Fibroblast of pulmonary artery (primary cell): Measurements from ENCODE around the gene RAB30.

ENCODE experiments used
- DNase-seq: peaks from one replicate; pipeline ENCODE4 v3.0.0-alpha.2; 2010; ENCODE audit warnings: low read depth
- H3K4me3 ChIP-seq: replicated peaks from 2 replicates; pipeline ENCODE4 v1.5.1; 2011; ENCODE audit warnings: low read depth, mild to moderate bottlenecking, control low read depth, low read length, moderate library complexity
- TF ChIP-seq, protein P1 (sequence below): IDR thresholded peaks from 2 replicates; pipeline ENCODE4 v1.5.1; 2011; ENCODE audit warnings: mild to moderate bottlenecking, control low read depth, low read length, inconsistent platforms; ENCODE audit errors: missing control alignments

RAB30 gene, protein sequence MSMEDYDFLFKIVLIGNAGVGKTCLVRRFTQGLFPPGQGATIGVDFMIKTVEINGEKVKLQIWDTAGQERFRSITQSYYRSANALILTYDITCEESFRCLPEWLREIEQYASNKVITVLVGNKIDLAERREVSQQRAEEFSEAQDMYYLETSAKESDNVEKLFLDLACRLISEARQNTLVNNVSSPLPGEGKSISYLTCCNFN

DNA sequence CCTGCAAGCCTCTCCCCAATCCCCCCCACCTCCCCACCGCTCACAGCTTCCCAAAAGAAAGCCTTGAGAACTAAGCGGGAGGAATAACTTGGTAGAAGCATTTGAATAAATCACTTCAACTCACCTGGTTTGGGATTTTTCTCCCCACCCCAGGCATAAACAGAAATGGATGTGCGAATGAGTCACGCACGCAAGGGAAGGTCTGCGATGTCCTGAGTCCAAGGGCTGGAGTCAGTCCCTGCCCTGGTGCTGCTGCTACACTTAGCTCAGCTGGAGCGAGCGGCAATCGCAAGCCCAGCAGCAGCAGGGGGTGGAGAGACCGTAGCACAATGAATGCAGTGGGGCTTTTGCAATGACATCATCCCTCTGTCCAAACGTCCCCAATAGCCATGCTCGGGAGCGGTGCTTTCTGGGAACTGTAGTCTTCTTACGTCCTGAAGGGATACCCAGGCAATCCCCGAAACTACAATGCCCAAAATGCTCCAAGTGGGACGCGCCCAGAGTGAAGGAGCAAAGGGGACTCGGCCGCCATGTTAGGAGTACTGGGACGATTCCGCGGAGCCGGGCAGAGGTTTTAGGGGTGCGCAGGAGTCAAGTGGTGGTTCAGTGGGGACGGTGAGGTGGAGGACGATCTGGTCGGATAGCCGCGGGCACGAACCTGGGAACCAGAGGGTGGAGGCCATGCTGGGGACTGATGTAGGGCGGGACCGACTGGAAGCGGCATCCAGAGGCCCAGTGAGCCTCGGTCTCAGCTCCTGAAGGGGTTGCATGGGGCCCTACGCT lies at the start of gene RAB30:
RAB30 (minus strand) TSS at position 331 of the 783 bp plus-strand sequence. CDS start 74,581 bp downstream, outside the sequence.
- TF ChIP-seq, protein P1, sequence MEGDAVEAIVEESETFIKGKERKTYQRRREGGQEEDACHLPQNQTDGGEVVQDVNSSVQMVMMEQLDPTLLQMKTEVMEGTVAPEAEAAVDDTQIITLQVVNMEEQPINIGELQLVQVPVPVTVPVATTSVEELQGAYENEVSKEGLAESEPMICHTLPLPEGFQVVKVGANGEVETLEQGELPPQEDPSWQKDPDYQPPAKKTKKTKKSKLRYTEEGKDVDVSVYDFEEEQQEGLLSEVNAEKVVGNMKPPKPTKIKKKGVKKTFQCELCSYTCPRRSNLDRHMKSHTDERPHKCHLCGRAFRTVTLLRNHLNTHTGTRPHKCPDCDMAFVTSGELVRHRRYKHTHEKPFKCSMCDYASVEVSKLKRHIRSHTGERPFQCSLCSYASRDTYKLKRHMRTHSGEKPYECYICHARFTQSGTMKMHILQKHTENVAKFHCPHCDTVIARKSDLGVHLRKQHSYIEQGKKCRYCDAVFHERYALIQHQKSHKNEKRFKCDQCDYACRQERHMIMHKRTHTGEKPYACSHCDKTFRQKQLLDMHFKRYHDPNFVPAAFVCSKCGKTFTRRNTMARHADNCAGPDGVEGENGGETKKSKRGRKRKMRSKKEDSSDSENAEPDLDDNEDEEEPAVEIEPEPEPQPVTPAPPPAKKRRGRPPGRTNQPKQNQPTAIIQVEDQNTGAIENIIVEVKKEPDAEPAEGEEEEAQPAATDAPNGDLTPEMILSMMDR: no peak
- H3K4me3 ChIP-seq: peak within 1 kb of the TSS; percentile 92
- DNase-seq: peak; percentile 100

DNA sequence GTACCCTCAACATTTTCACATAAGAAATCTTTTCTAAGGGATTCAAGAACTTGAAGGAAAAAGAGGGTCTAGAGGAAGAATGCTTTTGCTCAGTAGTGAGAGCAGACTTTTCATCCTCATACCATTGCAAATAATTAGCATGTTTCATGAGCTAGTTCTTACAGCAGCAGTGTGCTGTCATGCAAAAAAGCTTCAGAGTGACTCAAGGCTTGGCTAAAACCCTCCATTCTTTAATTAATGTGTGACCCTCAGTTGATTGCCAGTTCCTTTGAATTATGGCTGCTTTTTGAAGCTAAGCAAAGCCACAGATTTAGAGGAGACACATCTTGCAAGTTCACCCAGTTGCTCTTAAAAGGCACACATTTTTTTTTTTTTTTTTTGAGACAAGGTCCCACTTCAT lies 48.6 kb upstream of the RAB30 start:
- H3K4me3 ChIP-seq: no peak overlapping the region
- TF ChIP-seq, protein P1: no peak
- DNase-seq: no peak

DNA sequence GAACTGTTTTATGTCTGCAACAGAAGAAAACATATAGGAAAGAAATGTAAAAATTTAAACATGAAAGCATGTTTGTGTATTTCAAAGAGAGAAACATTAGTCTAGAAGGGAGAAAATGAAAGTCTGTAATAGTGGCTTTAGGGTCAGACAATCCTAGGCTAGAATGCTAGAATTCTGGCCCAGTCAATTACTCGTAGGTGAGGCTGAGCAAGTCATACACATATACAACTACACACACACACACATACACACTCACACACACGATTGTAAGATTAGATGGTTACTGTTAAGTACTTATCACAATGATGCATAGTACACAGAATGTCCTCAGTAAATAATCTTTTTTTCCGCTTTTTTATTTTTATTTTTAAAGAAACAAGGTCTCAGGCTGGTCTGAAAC lies 47.5 kb upstream of the RAB30 start:
- TF ChIP-seq, protein P1: no peak
- DNase-seq: no peak
- no peak overlapping the region for H3K4me3 ChIP-seq

DNA sequence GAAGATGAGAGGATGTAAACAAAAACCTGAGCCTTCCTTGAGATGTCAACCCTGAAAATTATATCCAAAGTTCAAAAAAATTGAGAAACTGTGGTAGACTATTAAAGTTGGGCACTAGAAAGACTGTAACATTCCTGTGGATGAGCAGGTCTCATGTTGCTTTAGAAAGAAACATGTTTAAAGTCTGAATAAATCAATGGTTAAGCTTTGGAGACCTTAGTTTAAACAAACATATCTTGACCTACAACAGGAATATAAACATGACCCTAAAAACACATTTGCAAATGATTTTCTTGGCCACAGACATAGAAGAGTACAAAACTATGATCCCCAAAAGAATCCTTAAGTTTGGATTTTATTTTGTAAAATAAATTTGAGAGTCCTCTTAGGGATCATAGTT lies 47.1 kb upstream of the RAB30 start:
- DNase-seq: no peak
- TF ChIP-seq, protein P1: no peak
- no peak overlapping the region for H3K4me3 ChIP-seq

DNA sequence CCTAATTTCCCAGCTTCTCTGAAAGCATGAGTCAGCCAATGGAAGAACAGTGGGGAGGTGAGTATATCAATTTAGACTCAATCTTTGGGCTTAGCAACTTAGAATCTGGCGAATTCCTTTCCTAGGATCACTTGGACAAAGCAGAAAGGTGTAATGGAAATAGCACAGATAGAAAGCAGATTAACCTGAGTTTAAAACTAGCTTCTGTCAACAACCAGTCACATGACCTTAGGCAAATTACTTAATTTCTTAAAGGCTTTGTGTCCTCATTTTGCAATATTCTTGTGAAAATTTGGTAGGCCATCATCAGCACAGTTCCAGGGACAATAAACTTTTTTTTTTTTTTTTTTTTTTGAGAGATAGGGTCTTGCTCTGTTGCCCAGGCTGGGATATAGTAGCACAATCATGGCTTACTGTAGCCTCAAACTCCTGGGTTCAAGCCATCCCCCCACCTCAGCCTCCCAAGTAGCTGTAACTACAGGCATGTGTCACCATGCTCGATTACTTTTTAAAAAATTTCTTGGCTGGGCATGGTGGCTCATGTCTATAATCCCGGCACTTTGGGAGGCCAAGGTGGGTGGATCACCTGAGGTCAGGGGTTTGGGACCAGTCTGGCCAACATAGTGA lies 44.4 kb upstream of the RAB30 start:
- H3K4me3 ChIP-seq: no peak overlapping the region
- no peak for DNase-seq
- TF ChIP-seq, protein P1: no peak

DNA sequence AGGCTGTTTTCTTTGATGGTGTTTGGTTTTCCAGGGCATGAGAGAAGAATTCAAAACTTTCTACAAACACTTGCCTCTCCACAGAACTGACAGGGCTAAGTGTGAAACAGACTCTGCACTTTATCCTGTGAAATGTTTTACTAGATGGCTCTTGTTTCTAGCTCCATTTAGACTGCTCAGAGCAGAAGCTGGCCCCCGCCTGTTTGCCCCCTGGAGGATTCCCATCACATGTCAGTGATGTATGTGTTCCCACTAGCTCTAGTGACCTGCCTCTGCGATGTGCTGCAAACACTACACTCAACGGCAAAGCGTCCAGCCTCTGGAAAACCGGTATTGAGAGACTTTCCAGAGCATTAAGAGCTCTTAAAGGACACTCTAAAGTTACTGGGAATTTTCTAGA lies 43.9 kb upstream of the RAB30 start:
- H3K4me3 ChIP-seq: no peak overlapping the region
- TF ChIP-seq, protein P1: no peak
- DNase-seq: no peak
